ENCODE results near the gene CERS1.
"Not testable (repeated sequence)": the region's sequence is repeated elsewhere in the genome, so short reads cannot be mapped to it uniquely, and the experiment has no call there.

Gene CERS1

GRCh38 chr19:18928018-18928805 lies 32.3 kb upstream of the CERS1 start:
- Histone ChIP-seq H3K36me3 (ENCODE audit: insufficient read depth, low read length) (peaks cover 3% of the 10 kb centered on the region; the same call in 1 of the 2 replicates), H3K4me1 (ENCODE audit: insufficient read depth, low read length) (peaks cover 4% of the 10 kb centered on the region; the same call in 1 of the 2 replicates), H3K9ac (ENCODE audit: low read depth, low read length) (no peak overlapping the region), H3K9me3 (ENCODE audit: control insufficient read depth, insufficient read depth, low read length) (no peaks in the 10 kb centered on the region)

GRCh38 chr19:18924684-18925213 lies 28.8 kb upstream of the CERS1 start:
- H3K9ac ChIP-seq (ENCODE audit: low read depth, low read length), result no peak overlapping the region
- H3K4me1 ChIP-seq (ENCODE audit: insufficient read depth, low read length), result peaks cover 4% of the 10 kb centered on the region; the same call in 1 of the 2 replicates
- no peaks in the 10 kb centered on the region for H3K9me3 ChIP-seq (ENCODE audit: control insufficient read depth, insufficient read depth, low read length)
- H3K36me3 ChIP-seq (ENCODE audit: insufficient read depth, low read length), result peaks cover 12% of the 10 kb centered on the region

DNA sequence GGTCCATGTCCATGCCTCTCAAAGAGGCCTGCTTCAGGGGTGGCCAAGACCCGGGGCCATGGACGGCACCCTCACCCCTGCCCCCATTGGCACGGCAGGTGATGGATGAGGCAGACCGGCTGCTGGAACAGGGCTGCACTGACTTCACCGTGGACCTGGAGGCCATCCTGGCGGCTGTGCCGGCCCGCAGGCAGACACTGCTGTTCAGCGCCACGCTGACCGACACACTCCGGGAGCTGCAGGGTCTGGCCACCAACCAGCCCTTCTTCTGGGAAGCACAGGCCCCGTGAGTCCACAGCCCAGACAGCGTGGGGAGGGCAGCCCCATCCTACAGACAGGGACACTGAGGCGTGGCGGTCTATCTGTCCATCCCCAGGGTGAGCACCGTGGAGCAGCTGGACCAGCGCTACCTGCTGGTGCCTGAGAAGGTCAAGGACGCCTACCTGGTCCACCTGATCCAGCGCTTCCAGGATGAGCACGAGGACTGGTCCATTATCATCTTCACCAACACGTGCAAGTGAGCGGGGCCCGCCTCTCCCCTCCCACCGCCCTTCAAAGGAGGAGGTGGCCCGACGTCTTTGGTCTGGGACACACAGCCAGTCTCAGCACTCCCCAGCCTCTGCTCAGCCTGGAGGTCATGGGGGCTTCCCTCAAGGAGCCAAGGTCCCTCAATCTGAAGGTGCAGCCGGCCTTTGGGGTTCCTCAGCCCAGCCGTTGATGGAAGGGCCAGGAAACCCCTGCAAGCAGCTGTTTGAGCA lies 26.4 kb upstream of the CERS1 start:
- H3K9me3 ChIP-seq (ENCODE audit: control insufficient read depth, insufficient read depth, low read length), result no peaks in the 10 kb centered on the region
- H3K9ac ChIP-seq (ENCODE audit: low read depth, low read length), result no peak overlapping the region
- peaks cover 4% of the 10 kb centered on the region; the same call in 1 of the 2 replicates for H3K4me1 ChIP-seq (ENCODE audit: insufficient read depth, low read length)
- peaks cover 10% of the 10 kb centered on the region for H3K36me3 ChIP-seq (ENCODE audit: insufficient read depth, low read length)

DNA sequence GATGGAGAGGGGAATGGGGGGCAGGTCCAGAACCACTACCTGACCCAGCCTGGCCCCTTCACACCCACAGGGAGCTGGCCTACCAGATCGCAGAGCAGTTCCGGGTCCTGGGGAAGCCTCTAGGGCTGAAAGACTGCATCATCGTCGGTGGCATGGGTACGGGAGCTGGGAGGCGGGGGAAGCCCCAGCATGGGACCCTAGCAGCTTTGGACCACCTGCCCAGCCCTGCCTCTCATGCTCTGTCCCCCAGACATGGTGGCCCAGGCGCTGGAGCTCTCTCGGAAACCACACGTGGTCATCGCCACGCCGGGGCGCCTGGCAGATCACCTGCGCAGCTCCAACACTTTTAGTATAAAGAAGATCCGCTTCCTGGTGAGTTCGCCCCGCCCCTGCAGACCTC lies 25.6 kb upstream of the CERS1 start:
- no peak overlapping the region for H3K9ac ChIP-seq (ENCODE audit: low read depth, low read length)
- peaks cover 10% of the 10 kb centered on the region for H3K36me3 ChIP-seq (ENCODE audit: insufficient read depth, low read length)
- peaks cover 4% of the 10 kb centered on the region; the same call in 1 of the 2 replicates for H3K4me1 ChIP-seq (ENCODE audit: insufficient read depth, low read length)
- no peaks in the 10 kb centered on the region for H3K9me3 ChIP-seq (ENCODE audit: control insufficient read depth, insufficient read depth, low read length)

DNA sequence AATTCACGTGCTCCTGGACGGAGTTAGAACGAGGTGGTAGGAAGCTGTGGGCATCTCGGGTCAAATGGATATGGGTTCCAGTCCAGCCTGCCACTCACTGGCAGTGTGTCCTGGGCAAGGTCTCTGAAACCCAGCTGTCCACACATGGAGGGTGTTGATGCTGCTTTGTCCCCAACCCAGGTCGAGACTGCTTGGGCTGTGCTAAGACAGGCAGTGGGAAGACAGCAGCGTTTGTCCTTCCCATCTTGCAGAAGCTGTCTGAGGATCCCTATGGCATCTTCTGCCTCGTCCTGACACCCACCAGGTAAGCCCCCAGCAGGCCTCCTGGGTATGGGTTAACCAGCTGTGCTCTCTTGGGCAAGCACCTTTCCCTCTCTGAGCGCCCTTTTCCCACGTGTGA lies 24.4 kb upstream of the CERS1 start:
- peaks cover 4% of the 10 kb centered on the region; the same call in 1 of the 2 replicates for H3K4me1 ChIP-seq (ENCODE audit: insufficient read depth, low read length)
- peak overlapping the region; percentile 85; the same call in 1 of the 2 replicates for H3K9ac ChIP-seq (ENCODE audit: low read depth, low read length)
- H3K36me3 ChIP-seq (ENCODE audit: insufficient read depth, low read length), result peaks cover 10% of the 10 kb centered on the region
- no peaks in the 10 kb centered on the region for H3K9me3 ChIP-seq (ENCODE audit: control insufficient read depth, insufficient read depth, low read length)

- H3K4me1 ChIP-seq (ENCODE audit: insufficient read depth, low read length), result peaks cover 4% of the 10 kb centered on the region; the same call in 1 of the 2 replicates
- H3K36me3 ChIP-seq (ENCODE audit: insufficient read depth, low read length), result peaks cover 10% of the 10 kb centered on the region
- peak overlapping the region; percentile 85 for H3K9ac ChIP-seq (ENCODE audit: low read depth, low read length)
- H3K9me3 ChIP-seq (ENCODE audit: control insufficient read depth, insufficient read depth, low read length), result no peaks in the 10 kb centered on the region
Measured at GRCh38 chr19:18919900-18920214, 23.9 kb upstream of the CERS1 start.

DNA sequence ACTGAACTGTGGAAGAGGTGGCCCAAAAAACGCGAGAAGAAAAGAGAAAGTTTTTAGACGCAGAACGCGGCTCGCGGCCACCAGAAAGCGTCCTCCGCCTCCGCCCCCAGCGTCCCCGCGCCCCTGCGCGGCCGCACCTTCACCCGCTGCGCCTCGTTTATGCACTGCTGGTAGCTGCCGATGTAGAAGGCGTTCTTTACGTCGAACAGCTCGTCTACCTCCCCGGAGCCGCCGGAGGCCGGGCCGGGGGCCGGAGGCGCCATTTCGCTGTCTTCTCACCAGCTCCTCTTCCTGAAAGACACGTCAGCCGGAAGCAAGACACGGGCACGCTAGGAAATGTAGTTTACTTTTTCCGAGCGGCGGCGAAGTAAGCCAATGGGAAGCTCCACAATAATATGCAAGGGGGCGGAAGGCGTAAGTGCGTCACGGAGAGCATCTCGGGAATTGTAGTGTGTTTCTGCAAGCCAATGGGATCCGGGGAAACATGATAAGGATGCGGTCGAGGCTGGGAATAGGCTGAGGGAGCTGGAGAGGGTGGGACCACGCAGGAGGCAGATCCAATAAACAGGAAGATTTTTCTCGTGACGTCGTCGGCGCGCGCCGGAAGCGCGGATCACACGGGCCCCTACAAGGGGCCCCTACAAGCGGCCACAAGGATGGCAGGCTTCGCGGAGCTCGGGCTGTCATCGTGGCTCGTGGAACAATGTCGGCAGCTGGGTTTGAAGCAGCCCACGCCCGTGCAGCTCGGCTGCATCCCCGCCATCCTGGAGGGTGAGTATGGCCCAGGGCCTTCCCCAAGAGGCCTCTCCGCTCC lies 23.3 kb upstream of the CERS1 start, which contains the start of the genes COPE and DDX49:
COPE (minus strand) TSS at position 302 of the 814 bp plus-strand sequence; CDS start at position 263, 39 bp downstream.
DDX49 (plus strand) TSS at position 630 of the 814 bp plus-strand sequence; CDS start at position 657, 27 bp downstream.
- peaks cover 10% of the 10 kb centered on the region for H3K36me3 ChIP-seq (ENCODE audit: insufficient read depth, low read length)
- H3K9ac ChIP-seq (ENCODE audit: low read depth, low read length), result peak within 1 kb of the TSS; percentile 89
- peaks cover 4% of the 10 kb centered on the region; the same call in 1 of the 2 replicates for H3K4me1 ChIP-seq (ENCODE audit: insufficient read depth, low read length)
- H3K9me3 ChIP-seq (ENCODE audit: control insufficient read depth, insufficient read depth, low read length), result no peaks in the 10 kb centered on the region

- not testable (repeated sequence) for H3K36me3 ChIP-seq (ENCODE audit: insufficient read depth, low read length); H3K9ac ChIP-seq (ENCODE audit: low read depth, low read length)
Measured at GRCh38 chr19:18917593-18917992, 21.6 kb upstream of the CERS1 start.

DNA sequence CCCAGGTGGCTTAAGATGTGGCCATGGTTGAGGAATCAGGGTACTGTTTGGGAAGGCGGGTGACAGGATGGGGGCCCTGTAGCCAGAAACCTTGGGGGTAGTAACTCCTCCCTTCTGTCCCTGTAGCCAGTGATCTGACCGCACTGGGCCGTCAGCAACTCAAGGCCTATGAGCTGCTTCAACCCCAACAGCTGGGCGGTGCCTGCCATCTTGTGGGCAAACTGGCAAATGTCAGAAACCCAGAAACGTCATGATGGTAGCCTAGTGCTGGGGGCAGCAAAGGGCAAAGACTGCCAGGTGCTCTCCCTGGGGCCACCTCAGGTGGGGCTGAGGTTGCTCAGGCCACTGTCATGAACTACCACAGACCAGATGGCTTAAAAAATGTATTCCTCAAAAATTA lies 19.7 kb upstream of the CERS1 start:
- Histone ChIP-seq H3K4me1 (ENCODE audit: insufficient read depth, low read length) (peaks cover 4% of the 10 kb centered on the region; the same call in 1 of the 2 replicates), H3K9me3 (ENCODE audit: control insufficient read depth, insufficient read depth, low read length) (no peaks in the 10 kb centered on the region), H3K36me3 (ENCODE audit: insufficient read depth, low read length) (no peaks in the 10 kb centered on the region; the same call in none of the 2 replicates), H3K9ac (ENCODE audit: low read depth, low read length) (no peak overlapping the region)

More at GRCh38 chr19:18917593-18917992, 21.6 kb upstream of the CERS1 start:
- not testable (repeated sequence) for H3K4me1 ChIP-seq (ENCODE audit: insufficient read depth, low read length); H3K9me3 ChIP-seq (ENCODE audit: control insufficient read depth, insufficient read depth, low read length)

- Histone ChIP-seq H3K9ac (ENCODE audit: low read depth, low read length) (no peak overlapping the region), H3K9me3 (ENCODE audit: control insufficient read depth, insufficient read depth, low read length) (no peaks in the 10 kb centered on the region), H3K36me3 (ENCODE audit: insufficient read depth, low read length) (no peaks in the 10 kb centered on the region; the same call in 1 of the 2 replicates)
Measured at GRCh38 chr19:18913466-18913865, 17.5 kb upstream of the CERS1 start.

GRCh38 chr19:18912933-18913332 lies 17.0 kb upstream of the CERS1 start:
- Histone ChIP-seq H3K9me3 (ENCODE audit: control insufficient read depth, insufficient read depth, low read length) (no peaks in the 10 kb centered on the region), H3K36me3 (ENCODE audit: insufficient read depth, low read length) (no peaks in the 10 kb centered on the region; the same call in 1 of the 2 replicates), H3K4me1 (ENCODE audit: insufficient read depth, low read length) (no peaks in the 10 kb centered on the region), H3K9ac (ENCODE audit: low read depth, low read length) (no peak overlapping the region)

More at GRCh38 chr19:18913466-18913865, 17.5 kb upstream of the CERS1 start:
- no peaks in the 10 kb centered on the region for H3K4me1 ChIP-seq (ENCODE audit: insufficient read depth, low read length)

- H3K9ac ChIP-seq (ENCODE audit: low read depth, low read length), result no peak overlapping the region
- H3K4me1 ChIP-seq (ENCODE audit: insufficient read depth, low read length), result no peaks in the 10 kb centered on the region
- H3K36me3 ChIP-seq (ENCODE audit: insufficient read depth, low read length), result no peaks in the 10 kb centered on the region; the same call in 1 of the 2 replicates
- H3K9me3 ChIP-seq (ENCODE audit: control insufficient read depth, insufficient read depth, low read length), result no peaks in the 10 kb centered on the region
Measured at GRCh38 chr19:18910801-18911436, 15.0 kb upstream of the CERS1 start.

DNA sequence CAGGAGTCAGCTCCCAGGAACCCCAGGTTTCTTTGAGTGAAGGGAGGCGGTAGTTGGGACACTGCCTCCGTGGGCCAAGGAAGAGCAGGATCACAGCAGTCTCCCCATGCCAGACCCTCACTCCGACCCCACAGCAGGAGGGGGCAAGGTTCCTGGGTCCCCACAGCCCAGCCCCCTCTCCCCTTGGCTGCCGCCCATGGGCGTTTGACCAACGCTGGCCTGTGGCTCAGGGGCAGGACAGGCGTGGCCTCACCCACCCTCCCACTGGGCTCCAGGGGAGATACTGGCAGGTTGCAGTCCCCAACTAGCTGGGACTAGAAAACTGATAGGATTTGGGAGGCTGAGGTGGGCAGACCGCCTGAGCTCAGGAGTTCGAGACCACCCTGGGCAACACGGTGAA lies 14.1 kb upstream of the CERS1 start:
- Histone ChIP-seq H3K9ac (ENCODE audit: low read depth, low read length) (no peak overlapping the region), H3K9me3 (ENCODE audit: control insufficient read depth, insufficient read depth, low read length) (no peaks in the 10 kb centered on the region), H3K36me3 (ENCODE audit: insufficient read depth, low read length) (no peaks in the 10 kb centered on the region; the same call in 1 of the 2 replicates), H3K4me1 (ENCODE audit: insufficient read depth, low read length) (no peaks in the 10 kb centered on the region)
